RPMI7951 (cell line): Measurements from ENCODE around the gene EFNA3. TPM values are rescaled to one million over a fixed set of nuclear protein-coding genes. Genes with fewer than 3 reads are reported as not detected.

Experiments used
- DNase-seq: peaks from one replicate; pipeline ENCODE4 v3.0.0-alpha.2; 2012; ENCODE audit warnings: low read depth
- total RNA-seq: library from RNA; depleted of rRNA; stranded (reverse); fragments of >200 nt; shearing (Covaris generic); gene quantifications from 2 replicates; pipeline ENCODE4 v1.2.3, GENCODE V29; 2014

EFNA3 gene
- total RNA-seq, 1 experiment from 2014 or later = 0.48 TPM

- no peak for DNase-seq
These were observed 29.9 kb upstream of the EFNA3 start for GRCh38 chr1:155048449-155049334.

GRCh38 chr1:155049651-155050559 lies 28.7 kb upstream of the EFNA3 start:
- peak; percentile 28 for DNase-seq

- DNase-seq = peak; percentile 65
These were observed 27.9 kb upstream of the EFNA3 start, which contains the start of gene ADAM15 for GRCh38 chr1:155050560-155051341. TSS of gene ADAM15 (plus strand) at chr1:155051316. CDS start at chr1:155051387, 71 bp downstream.

DNA sequence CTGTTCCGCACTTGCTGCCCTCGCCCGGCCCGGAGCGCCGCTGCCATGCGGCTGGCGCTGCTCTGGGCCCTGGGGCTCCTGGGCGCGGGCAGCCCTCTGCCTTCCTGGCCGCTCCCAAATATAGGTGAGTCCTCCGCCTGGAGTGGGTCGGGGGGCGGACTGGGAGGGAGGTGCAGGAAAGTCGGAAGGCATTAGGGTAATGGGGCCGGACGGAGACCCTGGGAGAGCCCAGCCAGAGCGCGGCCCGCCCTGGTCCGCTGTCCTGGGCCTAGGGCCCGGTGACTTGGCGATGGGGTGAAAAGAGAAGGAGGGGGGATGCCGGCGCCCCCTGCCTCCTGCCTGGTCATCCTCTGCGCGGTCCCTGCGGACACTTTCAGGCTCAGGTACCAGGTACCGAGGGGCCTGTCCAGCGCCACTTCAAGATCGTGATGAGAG lies 27.3 kb upstream of the EFNA3 start:
- DNase-seq = no peak

DNA sequence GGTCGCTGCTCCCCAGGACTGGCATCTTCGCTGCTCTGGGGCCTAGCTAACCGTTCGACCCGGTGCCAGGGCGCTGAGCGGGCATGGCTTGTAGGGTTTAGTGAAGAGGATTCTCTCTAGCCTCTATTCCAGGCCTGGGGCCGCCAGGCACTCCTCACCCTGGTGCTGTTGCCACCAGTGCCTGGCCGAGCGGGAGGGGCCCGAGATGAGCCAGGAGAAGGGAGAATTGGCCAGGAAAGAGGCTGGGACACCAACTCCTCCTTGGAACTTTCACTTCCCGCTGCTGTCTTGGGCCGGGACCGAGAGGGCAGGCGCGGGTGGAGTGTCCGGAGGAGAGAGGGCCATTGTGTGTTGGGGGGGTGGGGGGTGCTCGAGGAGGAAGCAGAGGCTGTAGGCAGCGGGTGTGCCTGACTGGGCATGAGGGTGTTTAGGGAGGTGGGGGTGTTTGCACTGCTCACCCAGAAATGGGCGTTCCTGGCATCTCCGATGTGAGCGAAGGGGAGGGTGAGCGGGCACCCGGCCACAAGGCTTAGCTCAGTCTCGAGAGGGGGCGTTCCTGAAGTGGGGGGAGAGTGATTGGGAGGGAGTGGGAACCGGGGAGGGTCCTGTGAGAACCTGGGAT lies 26.7 kb upstream of the EFNA3 start:
- DNase-seq = peak; percentile 37

DNA sequence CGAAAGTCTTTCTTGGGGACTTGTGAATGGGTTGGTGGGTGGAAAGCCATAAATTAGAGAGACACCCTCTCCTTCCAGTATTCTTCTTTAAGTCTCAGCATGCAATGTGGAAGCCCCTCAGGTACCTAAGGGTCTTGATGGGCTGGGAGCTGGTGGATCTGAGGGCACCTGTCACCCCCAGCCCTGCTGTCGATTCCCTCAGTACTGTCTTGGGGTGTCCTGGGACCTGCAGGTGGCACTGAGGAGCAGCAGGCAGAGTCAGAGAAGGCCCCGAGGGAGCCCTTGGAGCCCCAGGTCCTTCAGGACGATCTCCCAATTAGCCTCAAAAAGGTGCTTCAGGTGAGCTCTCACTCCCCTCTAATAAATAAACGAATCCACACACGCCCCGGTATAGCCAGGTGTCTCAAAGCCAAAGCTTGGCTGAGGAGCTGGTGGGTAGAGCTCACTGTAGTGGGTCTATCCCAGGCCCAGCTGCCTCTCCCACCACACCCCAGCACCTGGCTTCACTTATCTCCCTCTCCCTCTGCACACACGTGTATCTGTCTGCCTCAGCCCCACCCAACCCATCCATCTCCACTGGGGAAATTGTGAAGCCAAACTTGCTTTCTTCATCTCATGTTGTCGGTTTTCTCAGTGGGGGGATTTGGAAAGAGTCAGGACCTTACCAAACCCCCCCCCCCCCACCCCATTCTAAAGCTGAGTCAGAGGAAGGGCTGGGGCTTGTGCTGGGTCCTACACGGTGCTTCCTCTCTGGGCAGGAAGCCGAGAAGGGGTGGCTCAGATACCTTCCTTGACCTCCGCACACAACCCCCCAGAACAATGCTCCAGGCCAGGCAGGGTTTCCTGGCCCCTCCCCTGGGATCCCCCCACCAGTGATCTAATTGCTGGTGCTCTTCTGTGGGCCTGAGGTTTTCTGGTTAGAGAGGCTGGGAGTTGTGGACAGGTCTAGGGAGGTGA lies 25.9 kb upstream of the EFNA3 start:
- no peak for DNase-seq

- no peak for DNase-seq
These were observed 25.0 kb upstream of the EFNA3 start for GRCh38 chr1:155053531-155054105.

GRCh38 chr1:155057104-155057503 lies 21.5 kb upstream of the EFNA3 start:
- no peak for DNase-seq

GRCh38 chr1:155057788-155058211 lies 20.8 kb upstream of the EFNA3 start:
- DNase-seq = no peak

- no peak for DNase-seq
These were observed 17.9 kb upstream of the EFNA3 start for GRCh38 chr1:155060736-155061135.

DNA sequence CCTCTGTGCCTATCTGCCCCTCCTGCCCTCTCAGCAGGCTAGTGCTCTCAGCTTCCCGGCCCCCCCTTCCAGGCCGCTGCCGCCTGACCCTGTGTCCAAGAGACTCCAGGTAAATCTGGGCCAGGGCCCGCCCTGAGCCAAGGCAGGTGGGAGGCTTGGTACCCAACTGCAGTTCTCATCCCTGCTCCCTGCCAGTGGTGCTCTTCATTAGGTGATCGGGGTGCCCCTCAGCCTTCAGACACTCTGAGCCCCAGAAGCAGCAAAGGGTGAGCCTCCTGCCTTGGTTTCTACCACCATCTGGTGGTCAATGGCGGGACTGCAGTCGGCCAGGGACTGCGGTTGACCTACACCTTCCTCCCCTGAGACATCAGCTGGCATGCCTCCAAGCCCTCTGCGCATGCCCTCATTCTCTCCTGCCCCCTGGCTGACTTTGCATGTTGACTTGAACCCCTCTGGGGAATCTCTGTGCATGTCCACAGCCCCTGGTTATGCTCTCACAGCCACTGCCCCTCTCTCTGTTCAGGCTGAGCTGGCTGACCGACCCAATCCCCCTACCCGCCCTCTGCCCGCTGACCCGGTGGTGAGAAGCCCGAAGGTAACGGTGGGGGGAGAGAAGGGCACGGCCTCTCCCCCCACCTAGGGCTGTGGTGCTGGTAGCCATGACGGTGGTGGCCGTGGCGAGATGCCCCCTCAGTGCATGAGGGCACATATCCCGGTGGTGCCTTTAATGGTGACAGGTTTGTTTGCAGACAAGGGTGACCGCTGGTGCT lies 17.1 kb upstream of the EFNA3 start:
- DNase-seq = peak; percentile 71

DNA sequence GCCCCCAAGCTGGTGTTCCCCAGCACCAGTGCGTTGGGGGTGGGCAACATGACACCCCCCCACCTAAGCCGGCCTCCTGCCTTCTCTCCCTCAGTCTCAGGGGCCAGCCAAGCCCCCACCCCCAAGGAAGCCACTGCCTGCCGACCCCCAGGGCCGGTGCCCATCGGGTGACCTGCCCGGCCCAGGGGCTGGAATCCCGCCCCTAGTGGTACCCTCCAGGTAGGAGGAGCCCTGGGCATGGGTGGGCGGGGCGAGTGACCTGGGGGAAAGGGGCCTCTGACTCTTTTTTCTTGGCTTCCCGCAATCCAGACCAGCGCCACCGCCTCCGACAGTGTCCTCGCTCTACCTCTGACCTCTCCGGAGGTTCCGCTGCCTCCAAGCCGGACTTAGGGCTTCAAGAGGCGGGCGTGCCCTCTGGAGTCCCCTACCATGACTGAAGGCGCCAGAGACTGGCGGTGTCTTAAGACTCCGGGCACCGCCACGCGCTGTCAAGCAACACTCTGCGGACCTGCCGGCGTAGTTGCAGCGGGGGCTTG lies 16.4 kb upstream of the EFNA3 start:
- no peak for DNase-seq

DNA sequence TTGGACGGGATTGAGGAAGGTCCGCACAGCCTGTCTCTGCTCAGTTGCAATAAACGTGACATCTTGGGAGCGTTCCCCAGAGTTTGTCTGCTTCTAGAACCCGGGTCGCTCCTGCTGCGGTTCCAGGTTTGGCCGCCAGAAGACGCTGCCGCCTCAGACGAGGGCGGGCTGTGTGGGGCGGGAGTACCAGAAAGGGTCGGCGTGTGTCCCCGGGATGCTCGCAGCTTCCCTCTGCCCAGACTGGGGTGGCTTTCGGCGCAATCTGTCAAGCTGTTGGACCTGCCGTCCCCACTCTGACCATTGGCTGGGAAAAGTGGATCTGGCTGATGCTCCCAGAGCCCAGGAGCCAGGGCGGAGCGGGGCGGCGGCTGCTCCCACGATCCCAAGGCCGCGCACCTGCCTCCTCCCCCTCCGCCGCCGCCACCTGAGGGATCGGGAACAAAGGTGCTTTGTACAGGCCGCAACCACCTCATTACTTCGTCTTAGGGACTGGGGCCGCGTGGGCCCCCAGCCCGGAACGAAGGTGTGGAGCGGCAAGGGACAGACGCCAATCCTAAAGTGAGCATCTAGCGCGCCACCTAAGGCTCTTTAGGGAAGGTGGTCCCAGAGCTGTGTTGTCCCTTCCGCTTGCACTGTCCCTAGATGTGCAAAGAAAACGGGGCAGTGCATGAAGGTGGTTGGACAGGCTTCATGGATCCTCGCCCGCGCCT lies 15.8 kb upstream of the EFNA3 start:
- DNase-seq = no peak

DNA sequence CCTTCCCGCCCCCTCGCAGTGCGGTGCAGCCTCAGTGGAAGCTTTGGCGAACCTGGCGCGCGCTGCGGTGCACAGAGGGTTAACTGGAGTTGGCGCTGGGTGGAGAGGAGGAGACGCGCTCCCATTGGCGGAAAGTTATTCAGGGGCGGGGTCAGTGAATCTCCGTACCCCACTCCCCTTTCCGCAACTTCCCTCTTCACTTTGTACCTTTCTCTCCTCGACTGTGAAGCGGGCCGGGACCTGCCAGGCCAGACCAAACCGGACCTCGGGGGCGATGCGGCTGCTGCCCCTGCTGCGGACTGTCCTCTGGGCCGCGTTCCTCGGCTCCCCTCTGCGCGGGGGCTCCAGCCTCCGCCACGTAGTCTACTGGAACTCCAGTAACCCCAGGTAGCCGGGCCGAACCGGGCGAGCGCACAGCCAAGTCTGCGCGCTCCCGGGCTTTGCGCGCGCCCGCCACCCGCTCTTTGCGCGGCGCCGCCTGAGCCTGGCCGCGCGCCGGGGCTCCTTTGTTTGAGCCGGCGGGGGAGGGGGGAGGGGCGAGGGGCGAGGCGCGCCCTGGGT lies 15.0 kb upstream of the EFNA3 start, which contains the start of gene EFNA4:
TSS of gene EFNA4 (plus strand) at position 191 of the 561 bp plus-strand sequence. CDS start at position 275, 84 bp downstream.
- DNase-seq = peak; percentile 75

DNA sequence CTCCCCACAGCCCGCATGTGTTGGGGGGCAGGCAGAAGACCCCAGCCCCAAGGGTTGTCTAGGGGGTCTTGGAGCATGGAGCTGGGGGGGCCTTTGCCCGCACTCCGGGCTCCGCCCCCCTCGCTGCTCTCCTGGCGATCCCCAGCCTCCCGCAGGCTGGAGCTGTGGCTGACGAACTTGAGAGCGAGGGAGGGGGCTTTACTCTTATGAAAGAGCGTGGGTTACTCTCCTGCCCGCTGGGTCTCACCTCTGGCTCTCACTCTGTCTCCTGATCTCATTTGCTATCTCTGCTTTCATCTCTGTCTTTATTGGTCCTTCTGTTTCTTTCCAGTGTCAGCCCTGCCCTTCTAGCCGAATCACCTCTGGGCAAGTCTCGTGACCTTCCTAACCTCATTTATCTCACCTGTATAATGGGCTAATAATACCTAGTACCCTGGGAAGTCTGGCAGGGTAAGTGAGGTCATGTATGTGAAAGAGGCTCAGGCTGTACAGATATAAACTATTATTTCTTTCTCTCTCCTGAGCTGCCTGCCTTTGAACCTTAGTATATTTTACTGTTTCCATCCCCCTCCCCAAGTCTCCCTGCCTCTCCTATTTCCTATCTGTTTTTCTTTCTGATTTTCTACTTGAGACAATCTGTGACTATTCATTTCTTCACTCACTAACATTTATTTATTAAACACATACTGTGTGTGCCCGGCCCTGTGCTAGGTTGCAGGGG lies 14.4 kb upstream of the EFNA3 start:
- no peak for DNase-seq

DNA sequence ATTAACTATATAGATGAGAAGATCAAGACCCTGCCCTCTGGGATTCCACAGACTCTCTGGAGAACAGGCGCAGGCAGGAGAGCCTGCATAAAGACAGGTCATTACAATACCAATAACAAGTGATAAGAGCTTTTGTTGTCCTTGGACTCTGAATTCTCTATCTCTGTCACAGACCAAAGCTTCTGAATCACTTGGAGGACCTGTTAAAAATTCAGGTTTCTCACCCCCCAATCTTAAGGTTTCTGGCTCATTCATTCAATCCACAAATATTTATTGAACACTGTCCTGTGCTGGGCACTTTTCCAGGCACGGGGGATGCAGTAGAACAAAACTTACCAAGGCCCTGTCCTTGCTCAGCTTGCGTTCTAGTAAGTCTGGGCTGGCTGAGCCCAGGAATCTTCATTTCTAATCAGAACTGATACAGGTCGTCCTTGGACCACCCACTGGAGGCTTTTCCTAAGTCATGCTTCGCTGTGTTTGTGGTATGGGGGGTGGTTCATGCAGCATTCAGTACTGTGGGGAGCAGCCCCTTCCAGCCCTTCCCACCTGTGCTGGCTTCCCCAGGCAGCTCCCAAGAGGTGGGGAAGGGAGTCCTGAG lies 13.7 kb upstream of the EFNA3 start:
- DNase-seq = no peak
